Prostate gland (tissue), 2 donors: ENCODE data around the gene VEPH1.

Experiments used
- POLR2A ChIP-seq: fragments of 450-650 bp; IDR thresholded peaks from one replicate; pipeline ENCODE4 v1.6.1; 2016; ENCODE audit warnings: antibody characterized with exemption, mild to moderate bottlenecking
- TF ChIP-seq, protein P1 (sequence below), 4 experiments: fragments of 200-600 bp in 2 of 4; fragments of 450-650 bp in 2 of 4; sonication (generic) in 2 of 4; IDR thresholded peaks; 1 replicate in 3 of 4; 2 replicates in 1 of 4; pipeline ENCODE4 v1.5.1; 2016 to 2019; ENCODE audit warnings: antibody characterized with exemption in 4 of 4, mild to moderate bottlenecking in 2 of 4, moderate library complexity in 2 of 4

DNA sequence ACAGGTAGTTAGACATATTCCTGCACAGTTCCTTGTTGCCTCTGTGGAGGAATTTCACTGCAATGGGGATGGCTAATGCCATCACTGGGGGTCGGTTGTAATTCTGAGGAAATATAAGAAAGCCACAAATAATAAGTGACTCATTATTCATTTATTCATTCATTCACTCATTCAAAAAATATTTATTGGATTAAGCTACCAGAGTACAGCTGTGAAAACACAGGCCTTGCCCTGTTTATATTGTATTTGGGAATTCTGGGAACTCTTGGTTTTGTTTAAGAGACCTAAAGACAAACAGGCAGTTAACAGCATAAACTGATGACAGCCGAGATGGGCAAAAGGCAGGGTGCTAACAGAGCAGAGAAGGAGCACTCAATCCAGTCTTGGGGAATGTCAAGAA, 43.0 kb downstream of the VEPH1 start:
- TF ChIP-seq, protein P1, sequence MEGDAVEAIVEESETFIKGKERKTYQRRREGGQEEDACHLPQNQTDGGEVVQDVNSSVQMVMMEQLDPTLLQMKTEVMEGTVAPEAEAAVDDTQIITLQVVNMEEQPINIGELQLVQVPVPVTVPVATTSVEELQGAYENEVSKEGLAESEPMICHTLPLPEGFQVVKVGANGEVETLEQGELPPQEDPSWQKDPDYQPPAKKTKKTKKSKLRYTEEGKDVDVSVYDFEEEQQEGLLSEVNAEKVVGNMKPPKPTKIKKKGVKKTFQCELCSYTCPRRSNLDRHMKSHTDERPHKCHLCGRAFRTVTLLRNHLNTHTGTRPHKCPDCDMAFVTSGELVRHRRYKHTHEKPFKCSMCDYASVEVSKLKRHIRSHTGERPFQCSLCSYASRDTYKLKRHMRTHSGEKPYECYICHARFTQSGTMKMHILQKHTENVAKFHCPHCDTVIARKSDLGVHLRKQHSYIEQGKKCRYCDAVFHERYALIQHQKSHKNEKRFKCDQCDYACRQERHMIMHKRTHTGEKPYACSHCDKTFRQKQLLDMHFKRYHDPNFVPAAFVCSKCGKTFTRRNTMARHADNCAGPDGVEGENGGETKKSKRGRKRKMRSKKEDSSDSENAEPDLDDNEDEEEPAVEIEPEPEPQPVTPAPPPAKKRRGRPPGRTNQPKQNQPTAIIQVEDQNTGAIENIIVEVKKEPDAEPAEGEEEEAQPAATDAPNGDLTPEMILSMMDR (IDR thresholded peaks at IDR 0.05): no peak
- TF ChIP-seq POLR2A: no peak
